HepG2 (cell line): ENCODE measurements around the gene GIPC1. TPM values are rescaled to one million over a fixed set of nuclear protein-coding genes. Genes with fewer than 3 reads are reported as not detected.

Experiments used
- ATAC-seq: fragments of 200-7000 bp; cut with Tn5 transposase; 3 replicates; pipeline ENCODE4 v1.9.1; 2020; ENCODE audit warnings: mild to moderate bottlenecking, moderate library complexity
- BruUV-seq: library from RNA; stranded (reverse); fragments of 400-500 nt; replicated peaks from 2 replicates; lab custom pipeline; 2021; lab: Mats Ljungman, UMichigan
- CTCF ChIA-PET: fragments of 300-600 bp; formaldehyde crosslinking; extraction: SDS; loops from one replicate; lab custom pipeline; 2021; ENCODE audit warnings: low total read pairs, inconsistent platforms, low intra/inter-chr PET ratio; lab: Yijun Ruan, JAX
- POLR2A ChIA-PET: fragments of 350-600 bp; sonication (Branson Sonifier 250); formaldehyde crosslinking; loops from one replicate; lab custom pipeline; 2020; ENCODE audit warnings: antibody characterized with exemption, inconsistent platforms; lab: Yijun Ruan, JAX
- DNase-seq: peaks from one replicate; pipeline ENCODE4 v3.0.0-alpha.2; 2015; ENCODE audit warnings: low spot score
- FAIRE-seq: peaks from 3 replicates; lab custom pipeline; 2011; peaks lifted over from hg19 to GRCh38; lab: Jason Lieb, UNC
- H2AFZ ChIP-seq: one replicate; pipeline ENCODE4 v1.6.1; 2011; ENCODE audit warnings: low read length, inconsistent platforms
- H3K27ac ChIP-seq: fragments of 300-600 bp; 3 replicates; pipeline ENCODE4 v1.8.0; 2011; ENCODE audit warnings: mixed run types, mild to moderate bottlenecking, mixed read lengths, low read length, inconsistent platforms; ENCODE audit not compliant: insufficient read depth; ENCODE audit errors: extremely low read length
- H3K27me3 ChIP-seq, 2 experiments: fragments of 200-600 bp in 1 of 2; 2 replicates in 1 of 2; 3 replicates in 1 of 2; pipeline versions ENCODE4 v1.6.0 to v1.8.0; 2011; ENCODE audit warnings: low read length in 2 of 2, mild to moderate bottlenecking in 2 of 2, moderate library complexity in 2 of 2, inconsistent platforms in 1 of 2; ENCODE audit not compliant: insufficient read depth in 2 of 2, control insufficient read depth in 1 of 2
- H3K36me3 ChIP-seq, 2 experiments: fragments of 200-600 bp in 1 of 2; replicated peaks in 1 of 2; 2 replicates in 1 of 2; 3 replicates in 1 of 2; pipeline versions ENCODE4 v1.5.1 to v1.8.0; 2011; ENCODE audit warnings: low read length in 2 of 2, inconsistent platforms in 1 of 2; ENCODE audit not compliant: insufficient read depth in 2 of 2, control insufficient read depth in 1 of 2
- H3K4me1 ChIP-seq: 2 replicates; pipeline ENCODE4 v1.5.1; 2012; ENCODE audit warnings: low read length, inconsistent platforms; ENCODE audit not compliant: insufficient read depth
- H3K4me2 ChIP-seq: 2 replicates; pipeline ENCODE4 v1.6.0; 2011; ENCODE audit warnings: low read depth, low read length, inconsistent platforms
- H3K4me3 ChIP-seq, 3 experiments: fragments of 200-600 bp in 1 of 3; sonication (generic), shearing (Covaris generic) in 1 of 3; replicated peaks in 1 of 3; 2 replicates each; pipeline ENCODE4 v1.5.1; 2011 to 2016; ENCODE audit warnings: low read length in 3 of 3, inconsistent platforms in 2 of 3, low read depth in 2 of 3, mild to moderate bottlenecking in 2 of 3, control low read depth in 1 of 3, mixed read lengths in 1 of 3; ENCODE audit not compliant: insufficient read depth in 1 of 3
- H3K79me2 ChIP-seq: one replicate; pipeline ENCODE4 v1.6.1; 2011; ENCODE audit warnings: low read length, inconsistent platforms; ENCODE audit not compliant: insufficient read depth
- H3K9ac ChIP-seq: 2 replicates; pipeline ENCODE4 v1.6.0; 2011; ENCODE audit warnings: mild to moderate bottlenecking, low read depth, low read length, inconsistent platforms; ENCODE audit not compliant: insufficient read depth
- H3K9me3 ChIP-seq: 2 replicates; pipeline ENCODE4 v1.5.1; 2012; ENCODE audit warnings: mild to moderate bottlenecking, low read length
- H4K20me1 ChIP-seq: 2 replicates; pipeline ENCODE4 v1.6.0; 2011; ENCODE audit warnings: inconsistent platforms, mild to moderate bottlenecking, low read length, moderate library complexity; ENCODE audit not compliant: insufficient read depth
- DR1 ChIP-seq: sonication (generic); formaldehyde crosslinking; IDR thresholded peaks from 2 replicates; pipeline ENCODE4 v1.8.0; 2021; ENCODE audit warnings: mild to moderate bottlenecking, missing genetic modification reagents, inconsistent platforms
- GABPB1 ChIP-seq: IDR thresholded peaks from 2 replicates; pipeline ENCODE4 v1.6.1; 2016; ENCODE audit warnings: mild to moderate bottlenecking, missing genetic modification reagents, moderate library complexity, missing compliant biosample characterization
- HOXA3 ChIP-seq: sonication (generic); formaldehyde crosslinking; IDR thresholded peaks from 2 replicates; pipeline ENCODE4 v1.5.0; 2020; ENCODE audit warnings: missing genetic modification reagents
- MIXL1 ChIP-seq: IDR thresholded peaks from 2 replicates; pipeline ENCODE4 v1.6.1; 2016
- RAD21 ChIP-seq: fragments of 450-650 bp; formaldehyde crosslinking; IDR thresholded peaks from 2 replicates; pipeline ENCODE4 v1.5.0; 2020; ENCODE audit warnings: mild to moderate bottlenecking
- SP1 ChIP-seq, 2 experiments: fragments of 450-650 bp in 1 of 2; sonication (generic) in 1 of 2; formaldehyde crosslinking in 1 of 2; IDR thresholded peaks; 2 replicates each; pipeline versions ENCODE4 v1.4.0 to v1.6.1; 2016 to 2020; ENCODE audit warnings: missing genetic modification reagents in 1 of 2
- STAG1 ChIP-seq: sonication (generic); formaldehyde crosslinking; IDR thresholded peaks from 2 replicates; pipeline ENCODE4 v1.4.0; 2020; ENCODE audit warnings: missing genetic modification reagents
- ZBTB4 ChIP-seq: sonication (generic); formaldehyde crosslinking; IDR thresholded peaks from 2 replicates; pipeline ENCODE4 v1.4.0; 2020; ENCODE audit warnings: missing genetic modification reagents, mild to moderate bottlenecking, borderline replicate concordance
- ZNF274 ChIP-seq: sonication (generic); formaldehyde crosslinking; IDR thresholded peaks from 2 replicates; pipeline ENCODE4 v1.5.1; 2020; ENCODE audit warnings: mild to moderate bottlenecking, missing genetic modification reagents
- WGBS: methylation state at CpG from one replicate; pipeline ENCODE4 v1.1.6; 2017; ENCODE audit warnings: low lambda C conversion rate; 5-methylcytosine and 5-hydroxymethylcytosine counted together
- in situ Hi-C: cut with HindIII; loops from 2 replicates; pipeline ENCODE4 v1.10.0; 2017; ENCODE audit warnings: low pct_unique_long_range_greater_than_20kb; ENCODE audit not compliant: extremely low pct_ligation_motif_present
- intact Hi-C: fragments of 100-400 bp; cut with micrococcal nuclease; formaldehyde crosslinking; loops from one replicate; pipeline ENCODE4 v1.10.0; 2022; ENCODE audit not compliant: unreplicated experiment
- polyA plus RNA-seq, 8 experiments: library from polyadenylated mRNA; depleted of rRNA in 3 of 8; stranded (reverse) in 7 of 8; unstranded in 1 of 8; fragments of >200 nt; fragmentation: Illumina TruSeq in 4 of 8; extraction: Trizol in 4 of 8; gene quantifications; 2 replicates each; pipeline versions ENCODE4 v1.2.1 to v1.2.3, GENCODE V29; 2011 to 2016; ENCODE audit warnings: low read depth in 4 of 8, missing spikeins in 1 of 8, mixed read lengths in 1 of 8; ENCODE audit not compliant: insufficient read depth in 1 of 8
- total RNA-seq, 5 experiments: library from RNA; depleted of rRNA; stranded (reverse); fragments of >200 nt; fragmentation: Illumina TruSeq; extraction: Trizol; gene quantifications; 2 replicates each; pipeline ENCODE4 v1.2.3, GENCODE V29; 2016; ENCODE audit warnings: low read depth in 1 of 5
- TF ChIP-seq, protein P1 (sequence below): sonication (generic); formaldehyde crosslinking; IDR thresholded peaks from 2 replicates; pipeline ENCODE4 v1.5.1; 2020; ENCODE audit warnings: mild to moderate bottlenecking, missing genetic modification reagents, moderate library complexity
- TF ChIP-seq, protein P2 (sequence below): sonication (generic); formaldehyde crosslinking; IDR thresholded peaks from 2 replicates; pipeline ENCODE4 v1.4.0; 2020; ENCODE audit warnings: missing genetic modification reagents
- TF ChIP-seq, protein P3 (sequence below): IDR thresholded peaks from 2 replicates; pipeline ENCODE4 v1.6.1; 2016; ENCODE audit warnings: low read depth, control low read depth

Gene GIPC1
- total and polyA plus RNA-seq, 2 of the 13 experiments (the other 11 are each of a cell fraction or from before 2014, with no cell fraction given), result 27.1 to 48.1 TPM

- FAIRE-seq (no peak), DNase-seq (no peak), ATAC-seq (peak; percentile 47)
- no peaks in the 10 kb centered on the region for H3K79me2 ChIP-seq
- H3K9ac ChIP-seq, result no peak overlapping the region
- H3K36me3 ChIP-seq, result peaks cover 4 to 17% of the 10 kb centered on the region in 2 experiments; a peak in 3 of 5 replicates
- no TSS peak for BruUV-seq
- H4K20me1 ChIP-seq, result no peaks in the 10 kb centered on the region
- in situ Hi-C loops (no loop called here), intact Hi-C loops (no loop called here)
- no peak overlapping the region for H3K27ac ChIP-seq
- H3K9me3 ChIP-seq, result no peaks in the 10 kb centered on the region
- POLR2A ChIA-PET, result no interaction called here
- H3K27me3 ChIP-seq, result no peaks in the 10 kb centered on the region
- H3K4me1 ChIP-seq, result peaks cover 6% of the 10 kb centered on the region; the same call in 1 of the 2 replicates
- H2AFZ ChIP-seq, result no peak overlapping the region
- 93% methylated on average over 18 of the region's 43 CpGs for WGBS
- CTCF ChIA-PET, result no interaction called here
- H3K4me2 ChIP-seq, result no peak overlapping the region
- no peak overlapping the region for H3K4me3 ChIP-seq
- TF ChIP-seq, protein P1, sequence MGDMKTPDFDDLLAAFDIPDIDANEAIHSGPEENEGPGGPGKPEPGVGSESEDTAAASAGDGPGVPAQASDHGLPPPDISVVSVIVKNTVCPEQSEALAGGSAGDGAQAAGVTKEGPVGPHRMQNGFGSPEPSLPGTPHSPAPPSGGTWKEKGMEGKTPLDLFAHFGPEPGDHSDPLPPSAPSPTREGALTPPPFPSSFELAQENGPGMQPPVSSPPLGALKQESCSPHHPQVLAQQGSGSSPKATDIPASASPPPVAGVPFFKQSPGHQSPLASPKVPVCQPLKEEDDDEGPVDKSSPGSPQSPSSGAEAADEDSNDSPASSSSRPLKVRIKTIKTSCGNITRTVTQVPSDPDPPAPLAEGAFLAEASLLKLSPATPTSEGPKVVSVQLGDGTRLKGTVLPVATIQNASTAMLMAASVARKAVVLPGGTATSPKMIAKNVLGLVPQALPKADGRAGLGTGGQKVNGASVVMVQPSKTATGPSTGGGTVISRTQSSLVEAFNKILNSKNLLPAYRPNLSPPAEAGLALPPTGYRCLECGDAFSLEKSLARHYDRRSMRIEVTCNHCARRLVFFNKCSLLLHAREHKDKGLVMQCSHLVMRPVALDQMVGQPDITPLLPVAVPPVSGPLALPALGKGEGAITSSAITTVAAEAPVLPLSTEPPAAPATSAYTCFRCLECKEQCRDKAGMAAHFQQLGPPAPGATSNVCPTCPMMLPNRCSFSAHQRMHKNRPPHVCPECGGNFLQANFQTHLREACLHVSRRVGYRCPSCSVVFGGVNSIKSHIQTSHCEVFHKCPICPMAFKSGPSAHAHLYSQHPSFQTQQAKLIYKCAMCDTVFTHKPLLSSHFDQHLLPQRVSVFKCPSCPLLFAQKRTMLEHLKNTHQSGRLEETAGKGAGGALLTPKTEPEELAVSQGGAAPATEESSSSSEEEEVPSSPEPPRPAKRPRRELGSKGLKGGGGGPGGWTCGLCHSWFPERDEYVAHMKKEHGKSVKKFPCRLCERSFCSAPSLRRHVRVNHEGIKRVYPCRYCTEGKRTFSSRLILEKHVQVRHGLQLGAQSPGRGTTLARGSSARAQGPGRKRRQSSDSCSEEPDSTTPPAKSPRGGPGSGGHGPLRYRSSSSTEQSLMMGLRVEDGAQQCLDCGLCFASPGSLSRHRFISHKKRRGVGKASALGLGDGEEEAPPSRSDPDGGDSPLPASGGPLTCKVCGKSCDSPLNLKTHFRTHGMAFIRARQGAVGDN (CRISPR knock-in tag), result peak; percentile 32
- TF ChIP-seq, protein P2, sequence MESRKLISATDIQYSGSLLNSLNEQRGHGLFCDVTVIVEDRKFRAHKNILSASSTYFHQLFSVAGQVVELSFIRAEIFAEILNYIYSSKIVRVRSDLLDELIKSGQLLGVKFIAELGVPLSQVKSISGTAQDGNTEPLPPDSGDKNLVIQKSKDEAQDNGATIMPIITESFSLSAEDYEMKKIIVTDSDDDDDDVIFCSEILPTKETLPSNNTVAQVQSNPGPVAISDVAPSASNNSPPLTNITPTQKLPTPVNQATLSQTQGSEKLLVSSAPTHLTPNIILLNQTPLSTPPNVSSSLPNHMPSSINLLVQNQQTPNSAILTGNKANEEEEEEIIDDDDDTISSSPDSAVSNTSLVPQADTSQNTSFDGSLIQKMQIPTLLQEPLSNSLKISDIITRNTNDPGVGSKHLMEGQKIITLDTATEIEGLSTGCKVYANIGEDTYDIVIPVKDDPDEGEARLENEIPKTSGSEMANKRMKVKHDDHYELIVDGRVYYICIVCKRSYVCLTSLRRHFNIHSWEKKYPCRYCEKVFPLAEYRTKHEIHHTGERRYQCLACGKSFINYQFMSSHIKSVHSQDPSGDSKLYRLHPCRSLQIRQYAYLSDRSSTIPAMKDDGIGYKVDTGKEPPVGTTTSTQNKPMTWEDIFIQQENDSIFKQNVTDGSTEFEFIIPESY (CRISPR knock-in tag), result peak; percentile 99
- TF ChIP-seq ZNF274 (CRISPR knock-in tag) (peak; percentile 35; the same call in 1 of the 2 replicates), STAG1 (CRISPR knock-in tag) (peak; percentile 64), HOXA3 (CRISPR knock-in tag) (peak; percentile 69), SP1 (IDR thresholded peaks at IDR 0.05) (no peak), SP1 (CRISPR knock-in tag; IDR thresholded peaks at IDR 0.05) (peak; percentile 14; the same call in 1 of the 2 replicates), MIXL1 (no peak), GABPB1 (peak; percentile 42; the same call in 1 of the 2 replicates), DR1 (CRISPR knock-in tag) (no peak), RAD21 (CRISPR knock-in tag) (peak; percentile 33; the same call in 1 of the 2 replicates), ZBTB4 (CRISPR knock-in tag) (peak; percentile 55; the same call in 1 of the 2 replicates)
- TF ChIP-seq, protein P3, sequence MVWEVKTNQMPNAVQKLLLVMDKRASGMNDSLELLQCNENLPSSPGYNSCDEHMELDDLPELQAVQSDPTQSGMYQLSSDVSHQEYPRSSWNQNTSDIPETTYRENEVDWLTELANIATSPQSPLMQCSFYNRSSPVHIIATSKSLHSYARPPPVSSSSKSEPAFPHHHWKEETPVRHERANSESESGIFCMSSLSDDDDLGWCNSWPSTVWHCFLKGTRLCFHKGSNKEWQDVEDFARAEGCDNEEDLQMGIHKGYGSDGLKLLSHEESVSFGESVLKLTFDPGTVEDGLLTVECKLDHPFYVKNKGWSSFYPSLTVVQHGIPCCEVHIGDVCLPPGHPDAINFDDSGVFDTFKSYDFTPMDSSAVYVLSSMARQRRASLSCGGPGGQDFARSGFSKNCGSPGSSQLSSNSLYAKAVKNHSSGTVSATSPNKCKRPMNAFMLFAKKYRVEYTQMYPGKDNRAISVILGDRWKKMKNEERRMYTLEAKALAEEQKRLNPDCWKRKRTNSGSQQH (CRISPR knock-in tag), result 0 out of 2 replicates have a peak, but pooled peaks have one; percentile 24
Measured at GRCh38 chr19:14479975-14480699, 15.8 kb downstream of the GIPC1 start.
